HL-60 (cell line): ENCODE measurements around the gene GZMA.

Experiments used
- DNase-seq, 2 experiments: peaks; one replicate each; pipeline ENCODE4 v3.0.0-alpha.2; 2010 to 2020; ENCODE audit warnings: low read depth in 1 of 2, low spot score in 1 of 2
- H3K27ac ChIP-seq: fragments of 250-450 bp; sonication (Bioruptor Pico); replicated peaks from 2 replicates; pipeline ENCODE4 v1.5.1; 2020; ENCODE audit warnings: mild to moderate bottlenecking, moderate library complexity
- H3K27me3 ChIP-seq: fragments of 250-450 bp; sonication (Bioruptor Pico); 2 replicates; pipeline ENCODE4 v1.5.1; 2021; ENCODE audit warnings: mild to moderate bottlenecking, moderate library complexity; ENCODE audit not compliant: insufficient read depth, poor library complexity, severe bottlenecking
- H3K4me3 ChIP-seq: replicated peaks from 2 replicates; pipeline ENCODE4 v1.5.1; 2011; ENCODE audit warnings: mild to moderate bottlenecking, control low read depth, low read length; ENCODE audit not compliant: insufficient read depth
- GABPA ChIP-seq: IDR thresholded peaks from 2 replicates; pipeline ENCODE4 v1.6.1; 2012; ENCODE audit warnings: low read depth
- POLR2AphosphoS5 ChIP-seq: IDR thresholded peaks from 2 replicates; pipeline ENCODE4 v1.6.1; 2012; ENCODE audit warnings: low read depth
- SPI1 ChIP-seq: IDR thresholded peaks from 2 replicates; pipeline ENCODE4 v1.6.1; 2012; ENCODE audit warnings: low read depth, mild to moderate bottlenecking, borderline replicate concordance
- TF ChIP-seq, protein P1 (sequence below): IDR thresholded peaks from one replicate; pipeline ENCODE4 v1.5.1; 2011; ENCODE audit warnings: low read length, control low read depth, inconsistent platforms; ENCODE audit not compliant: insufficient read depth
- TF ChIP-seq, protein P2 (sequence below): IDR thresholded peaks from 2 replicates; pipeline ENCODE4 v1.6.1; 2012; ENCODE audit warnings: low read depth; ENCODE audit not compliant: insufficient replicate concordance

The GZMA gene

DNA sequence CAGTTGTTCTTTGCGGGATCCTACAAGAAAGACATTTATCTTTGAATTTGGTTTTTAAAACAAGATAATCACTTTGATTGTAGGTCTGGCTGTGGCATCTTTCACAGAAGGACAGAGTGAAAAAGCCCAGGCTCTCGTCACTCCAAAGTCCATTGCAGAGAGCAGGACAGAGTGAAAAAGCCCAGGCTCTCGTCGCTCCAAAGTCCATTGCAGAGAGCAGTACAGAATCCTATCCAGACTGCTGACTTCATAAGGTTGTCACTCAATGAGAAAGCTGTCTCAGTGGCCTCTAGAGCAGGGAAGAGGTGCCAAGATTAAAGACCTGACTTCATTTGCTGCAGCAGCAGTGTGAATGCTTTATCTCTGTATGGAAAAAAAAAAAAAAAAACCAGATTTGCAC, 41.2 kb downstream of the GZMA start:
- H3K4me3 ChIP-seq = no peak overlapping the region
- H3K27me3 ChIP-seq = no peaks in the 10 kb centered on the region
- TF ChIP-seq GABPA = no peak
- no peak for TF ChIP-seq POLR2AphosphoS5
- TF ChIP-seq, protein P1, sequence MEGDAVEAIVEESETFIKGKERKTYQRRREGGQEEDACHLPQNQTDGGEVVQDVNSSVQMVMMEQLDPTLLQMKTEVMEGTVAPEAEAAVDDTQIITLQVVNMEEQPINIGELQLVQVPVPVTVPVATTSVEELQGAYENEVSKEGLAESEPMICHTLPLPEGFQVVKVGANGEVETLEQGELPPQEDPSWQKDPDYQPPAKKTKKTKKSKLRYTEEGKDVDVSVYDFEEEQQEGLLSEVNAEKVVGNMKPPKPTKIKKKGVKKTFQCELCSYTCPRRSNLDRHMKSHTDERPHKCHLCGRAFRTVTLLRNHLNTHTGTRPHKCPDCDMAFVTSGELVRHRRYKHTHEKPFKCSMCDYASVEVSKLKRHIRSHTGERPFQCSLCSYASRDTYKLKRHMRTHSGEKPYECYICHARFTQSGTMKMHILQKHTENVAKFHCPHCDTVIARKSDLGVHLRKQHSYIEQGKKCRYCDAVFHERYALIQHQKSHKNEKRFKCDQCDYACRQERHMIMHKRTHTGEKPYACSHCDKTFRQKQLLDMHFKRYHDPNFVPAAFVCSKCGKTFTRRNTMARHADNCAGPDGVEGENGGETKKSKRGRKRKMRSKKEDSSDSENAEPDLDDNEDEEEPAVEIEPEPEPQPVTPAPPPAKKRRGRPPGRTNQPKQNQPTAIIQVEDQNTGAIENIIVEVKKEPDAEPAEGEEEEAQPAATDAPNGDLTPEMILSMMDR = no peak
- TF ChIP-seq SPI1 = no peak
- TF ChIP-seq, protein P2, sequence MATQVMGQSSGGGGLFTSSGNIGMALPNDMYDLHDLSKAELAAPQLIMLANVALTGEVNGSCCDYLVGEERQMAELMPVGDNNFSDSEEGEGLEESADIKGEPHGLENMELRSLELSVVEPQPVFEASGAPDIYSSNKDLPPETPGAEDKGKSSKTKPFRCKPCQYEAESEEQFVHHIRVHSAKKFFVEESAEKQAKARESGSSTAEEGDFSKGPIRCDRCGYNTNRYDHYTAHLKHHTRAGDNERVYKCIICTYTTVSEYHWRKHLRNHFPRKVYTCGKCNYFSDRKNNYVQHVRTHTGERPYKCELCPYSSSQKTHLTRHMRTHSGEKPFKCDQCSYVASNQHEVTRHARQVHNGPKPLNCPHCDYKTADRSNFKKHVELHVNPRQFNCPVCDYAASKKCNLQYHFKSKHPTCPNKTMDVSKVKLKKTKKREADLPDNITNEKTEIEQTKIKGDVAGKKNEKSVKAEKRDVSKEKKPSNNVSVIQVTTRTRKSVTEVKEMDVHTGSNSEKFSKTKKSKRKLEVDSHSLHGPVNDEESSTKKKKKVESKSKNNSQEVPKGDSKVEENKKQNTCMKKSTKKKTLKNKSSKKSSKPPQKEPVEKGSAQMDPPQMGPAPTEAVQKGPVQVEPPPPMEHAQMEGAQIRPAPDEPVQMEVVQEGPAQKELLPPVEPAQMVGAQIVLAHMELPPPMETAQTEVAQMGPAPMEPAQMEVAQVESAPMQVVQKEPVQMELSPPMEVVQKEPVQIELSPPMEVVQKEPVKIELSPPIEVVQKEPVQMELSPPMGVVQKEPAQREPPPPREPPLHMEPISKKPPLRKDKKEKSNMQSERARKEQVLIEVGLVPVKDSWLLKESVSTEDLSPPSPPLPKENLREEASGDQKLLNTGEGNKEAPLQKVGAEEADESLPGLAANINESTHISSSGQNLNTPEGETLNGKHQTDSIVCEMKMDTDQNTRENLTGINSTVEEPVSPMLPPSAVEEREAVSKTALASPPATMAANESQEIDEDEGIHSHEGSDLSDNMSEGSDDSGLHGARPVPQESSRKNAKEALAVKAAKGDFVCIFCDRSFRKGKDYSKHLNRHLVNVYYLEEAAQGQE = no peak
- no peak overlapping the region for H3K27ac ChIP-seq
- DNase-seq = no peak

DNA sequence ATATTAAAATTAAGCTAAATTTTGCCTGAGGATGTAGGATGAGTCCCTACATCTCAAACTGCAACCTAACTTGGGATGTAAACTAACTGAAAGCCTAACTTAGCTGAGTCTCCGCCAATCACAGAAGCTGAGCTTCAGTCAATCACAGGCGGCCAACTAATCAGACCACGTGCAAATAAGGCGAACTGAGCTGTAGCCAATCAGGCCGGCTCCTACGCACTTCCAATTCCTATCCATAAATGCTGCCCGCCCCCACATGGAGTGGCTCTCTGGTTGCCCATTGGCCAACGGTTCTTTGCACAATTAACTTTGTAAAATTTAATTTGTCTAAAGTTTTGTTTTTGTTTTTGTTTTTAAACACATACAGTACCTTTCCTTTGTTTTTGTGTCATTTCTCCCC, 43.6 kb downstream of the GZMA start:
- H3K27me3 ChIP-seq = no peaks in the 10 kb centered on the region
- no peak overlapping the region for H3K27ac ChIP-seq
- no peak for TF ChIP-seq POLR2AphosphoS5
- TF ChIP-seq SPI1 = no peak
- TF ChIP-seq, protein P2 = no peak
- TF ChIP-seq, protein P1 = no peak
- TF ChIP-seq GABPA = no peak
- H3K4me3 ChIP-seq = no peak overlapping the region
- DNase-seq = no peak

DNA sequence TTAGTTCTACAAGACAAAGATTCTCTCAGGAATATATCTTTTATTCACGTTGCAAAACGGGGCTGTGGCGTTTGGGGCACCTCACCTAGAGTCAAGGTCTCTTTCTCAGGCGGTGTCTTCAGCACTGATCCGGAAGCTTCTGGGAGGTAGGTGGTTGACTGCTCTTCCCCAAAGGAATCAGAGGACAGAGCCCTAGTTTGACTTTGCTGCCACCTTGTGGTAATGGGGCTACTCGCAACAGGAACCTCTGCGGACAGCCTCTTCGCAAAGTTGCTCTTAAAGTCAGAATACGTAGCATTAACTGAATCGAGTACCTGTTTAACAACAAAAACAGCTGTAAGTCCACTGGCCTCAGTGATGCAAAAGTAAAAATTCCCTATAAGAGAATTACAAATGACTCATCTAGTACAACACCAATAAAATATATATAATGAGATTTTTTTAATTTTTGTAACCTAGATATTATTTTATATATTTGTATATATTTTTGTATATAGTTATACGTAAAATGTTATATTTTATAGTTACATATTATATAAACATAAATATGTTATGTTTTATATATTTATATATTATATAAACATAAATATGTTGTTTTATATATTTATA, 44.2 kb downstream of the GZMA start:
- DNase-seq = peak; percentile 15 to 61
- TF ChIP-seq, protein P1 = peak; percentile 63
- TF ChIP-seq SPI1 = no peak
- H3K27me3 ChIP-seq = no peaks in the 10 kb centered on the region
- H3K4me3 ChIP-seq = no peak overlapping the region
- no peak overlapping the region for H3K27ac ChIP-seq

DNA sequence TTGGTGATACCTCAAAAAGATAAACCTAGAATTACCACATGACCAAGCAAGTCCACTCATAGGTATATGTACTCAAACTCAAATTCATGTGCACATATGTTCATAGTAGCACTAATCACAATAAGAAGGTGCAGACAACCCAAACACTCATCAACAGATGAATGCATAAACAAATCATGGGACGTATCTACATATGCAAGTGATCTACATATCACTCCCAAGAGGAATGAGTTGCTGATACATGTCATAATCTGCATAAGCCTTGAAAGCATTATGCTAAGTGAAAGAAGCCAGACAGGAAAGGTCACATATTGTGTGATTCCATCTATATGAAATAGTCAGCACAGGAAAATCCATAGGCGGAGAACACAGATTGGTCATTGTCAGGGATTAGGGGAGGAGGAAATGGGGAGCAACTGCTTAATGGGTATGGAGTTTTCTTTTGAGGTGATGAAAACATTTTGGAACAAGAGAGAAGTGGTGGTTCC, 46.9 kb downstream of the GZMA start:
- TF ChIP-seq, protein P1 = no peak
- TF ChIP-seq, protein P2 = no peak
- TF ChIP-seq SPI1 (no peak), POLR2AphosphoS5 (no peak), GABPA (no peak)
- no peak for DNase-seq
- Histone ChIP-seq H3K4me3 (no peak overlapping the region), H3K27me3 (no peaks in the 10 kb centered on the region), H3K27ac (no peak overlapping the region)
